HG02884 (cell line): ENCODE data around the gene PPP1R1B.
"Not testable (repeated sequence)": the region's sequence is repeated elsewhere in the genome, so short reads cannot be mapped to it uniquely, and the experiment has no call there.

Experiments used
- ATAC-seq: cut with Tn5 transposase; IDR thresholded peaks from one replicate; pipeline ENCODE4 v1.9.1; 2021; ENCODE audit warnings: mild to moderate bottlenecking, moderate library complexity; ENCODE audit not compliant: unreplicated experiment

Gene PPP1R1B

GRCh38 chr17:39626171-39627046 is at the start of gene PPP1R1B:
TSS of gene PPP1R1B (plus strand) at chr17:39626952. CDS start at chr17:39627393, 441 bp downstream.
- no peak for ATAC-seq

GRCh38 chr17:39578272-39578671 is 48.5 kb upstream of the PPP1R1B start:
- ATAC-seq, result no peak

- no peak for ATAC-seq
Observed at GRCh38 chr17:39579318-39580081, 47.3 kb upstream of the PPP1R1B start.

GRCh38 chr17:39580082-39580468 is 46.7 kb upstream of the PPP1R1B start:
- ATAC-seq, result no peak

GRCh38 chr17:39581071-39581758 is 45.5 kb upstream of the PPP1R1B start:
- ATAC-seq, result no peak

GRCh38 chr17:39581759-39582085 is 45.0 kb upstream of the PPP1R1B start:
- no peak for ATAC-seq

GRCh38 chr17:39582658-39583057 is 44.1 kb upstream of the PPP1R1B start:
- no peak for ATAC-seq

GRCh38 chr17:39590180-39590579 is 36.6 kb upstream of the PPP1R1B start:
- ATAC-seq, result not testable (repeated sequence)

GRCh38 chr17:39591958-39592954 is 34.5 kb upstream of the PPP1R1B start:
- no peak for ATAC-seq

- no peak for ATAC-seq
Observed at GRCh38 chr17:39593371-39593770, 33.4 kb upstream of the PPP1R1B start.

- no peak for ATAC-seq
Observed at GRCh38 chr17:39595294-39595693, 31.5 kb upstream of the PPP1R1B start.

GRCh38 chr17:39595928-39596510 is 30.7 kb upstream of the PPP1R1B start:
- ATAC-seq, result no peak

- ATAC-seq, result no peak
Observed at GRCh38 chr17:39596543-39597267, 30.0 kb upstream of the PPP1R1B start.

- ATAC-seq, result no peak
Observed at GRCh38 chr17:39597372-39598046, 29.2 kb upstream of the PPP1R1B start.

GRCh38 chr17:39598047-39598481 is 28.7 kb upstream of the PPP1R1B start:
- ATAC-seq, result no peak

- ATAC-seq, result no peak
Observed at GRCh38 chr17:39598630-39599003, 28.1 kb upstream of the PPP1R1B start.

GRCh38 chr17:39599004-39599664 is 27.6 kb upstream of the PPP1R1B start:
- ATAC-seq, result no peak

GRCh38 chr17:39599665-39600231 is 27.0 kb upstream of the PPP1R1B start:
- no peak for ATAC-seq
